HG03457 (cell line): ENCODE measurements around the gene REC8.

Experiments used
- ATAC-seq: cut with Tn5 transposase; IDR thresholded peaks from one replicate; pipeline ENCODE4 v1.9.1; 2021; ENCODE audit warnings: moderate number of reproducible peaks; ENCODE audit not compliant: unreplicated experiment

The REC8 gene

DNA sequence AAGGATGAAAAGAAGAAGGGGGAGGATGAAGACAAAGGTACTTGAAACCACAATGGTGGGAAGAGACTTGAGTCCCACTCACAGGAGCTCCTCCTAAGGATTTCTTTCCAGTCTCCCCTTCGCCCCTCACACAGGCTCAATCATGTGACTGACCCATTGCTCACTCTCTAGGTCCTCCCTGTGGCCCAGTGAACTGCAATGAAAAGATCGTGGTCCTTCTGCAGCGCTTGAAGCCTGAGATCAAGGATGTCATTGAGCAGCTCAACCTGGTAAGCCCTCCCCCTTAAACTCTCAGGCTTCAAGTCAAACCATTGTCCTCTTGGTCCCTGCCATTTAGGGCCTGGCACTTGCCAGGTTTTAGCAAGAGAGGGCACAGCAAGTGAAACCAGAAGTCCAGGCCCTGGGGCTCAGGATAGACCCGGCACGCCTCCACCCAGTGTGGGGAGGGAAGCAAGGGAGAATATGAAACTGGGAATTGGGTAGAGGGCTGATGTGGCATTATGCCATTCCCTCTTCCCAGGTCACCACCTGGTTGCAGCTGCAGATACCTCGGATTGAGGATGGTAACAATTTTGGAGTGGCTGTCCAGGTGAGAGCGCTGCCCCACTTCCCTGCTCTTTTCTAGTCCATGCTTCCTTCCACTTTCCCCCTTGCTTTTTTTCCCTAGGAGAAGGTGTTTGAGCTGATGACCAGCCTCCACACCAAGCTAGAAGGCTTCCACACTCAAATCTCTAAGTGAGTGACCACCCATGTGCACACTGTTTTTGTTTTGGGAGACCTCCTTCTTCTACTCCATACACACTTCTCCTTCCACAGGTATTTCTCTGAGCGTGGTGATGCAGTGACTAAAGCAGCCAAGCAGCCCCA lies 34.1 kb upstream of the REC8 start:
- no peak for ATAC-seq

DNA sequence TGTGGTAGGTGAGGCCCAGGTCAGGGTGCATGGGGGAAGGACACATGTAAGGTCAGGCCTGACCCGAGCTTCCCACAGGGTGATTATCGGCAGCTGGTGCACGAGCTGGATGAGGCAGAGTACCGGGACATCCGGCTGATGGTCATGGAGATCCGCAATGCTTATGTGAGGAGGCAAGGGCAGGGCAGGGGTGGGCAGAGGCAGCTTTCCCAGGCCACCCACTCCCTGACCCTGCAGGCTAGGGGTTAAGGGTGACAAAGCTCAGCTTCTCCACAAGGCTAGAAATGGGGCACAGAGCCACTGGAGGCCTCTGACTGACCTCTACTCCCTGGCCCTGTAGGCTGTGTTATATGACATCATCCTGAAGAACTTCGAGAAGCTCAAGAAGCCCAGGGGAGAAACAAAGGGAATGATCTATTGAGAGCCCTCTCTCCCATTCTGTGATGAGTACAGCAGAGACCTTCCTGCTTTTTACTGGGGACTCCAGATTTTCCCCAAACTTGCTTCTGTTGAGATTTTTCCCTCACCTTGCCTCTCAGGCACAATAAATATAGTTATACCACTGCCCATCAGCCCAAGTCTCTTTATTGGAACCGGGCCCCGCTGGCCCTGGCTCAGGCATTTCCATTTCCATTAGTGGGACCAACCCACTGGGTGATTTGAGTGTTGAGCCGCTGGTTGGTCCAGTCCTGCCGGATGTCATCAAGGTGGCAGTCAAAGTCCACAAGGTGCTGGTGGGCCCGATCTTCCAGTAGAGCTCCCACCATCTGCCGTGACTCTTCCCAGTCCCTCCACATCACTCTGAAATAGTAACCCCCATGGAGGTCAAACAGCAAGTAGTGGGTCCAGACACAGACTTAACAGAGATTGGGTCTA lies 33.2 kb upstream of the REC8 start:
- no peak for ATAC-seq

GRCh38 chr14:24139272-24139934 lies 32.5 kb upstream of the REC8 start:
- ATAC-seq, result no peak

DNA sequence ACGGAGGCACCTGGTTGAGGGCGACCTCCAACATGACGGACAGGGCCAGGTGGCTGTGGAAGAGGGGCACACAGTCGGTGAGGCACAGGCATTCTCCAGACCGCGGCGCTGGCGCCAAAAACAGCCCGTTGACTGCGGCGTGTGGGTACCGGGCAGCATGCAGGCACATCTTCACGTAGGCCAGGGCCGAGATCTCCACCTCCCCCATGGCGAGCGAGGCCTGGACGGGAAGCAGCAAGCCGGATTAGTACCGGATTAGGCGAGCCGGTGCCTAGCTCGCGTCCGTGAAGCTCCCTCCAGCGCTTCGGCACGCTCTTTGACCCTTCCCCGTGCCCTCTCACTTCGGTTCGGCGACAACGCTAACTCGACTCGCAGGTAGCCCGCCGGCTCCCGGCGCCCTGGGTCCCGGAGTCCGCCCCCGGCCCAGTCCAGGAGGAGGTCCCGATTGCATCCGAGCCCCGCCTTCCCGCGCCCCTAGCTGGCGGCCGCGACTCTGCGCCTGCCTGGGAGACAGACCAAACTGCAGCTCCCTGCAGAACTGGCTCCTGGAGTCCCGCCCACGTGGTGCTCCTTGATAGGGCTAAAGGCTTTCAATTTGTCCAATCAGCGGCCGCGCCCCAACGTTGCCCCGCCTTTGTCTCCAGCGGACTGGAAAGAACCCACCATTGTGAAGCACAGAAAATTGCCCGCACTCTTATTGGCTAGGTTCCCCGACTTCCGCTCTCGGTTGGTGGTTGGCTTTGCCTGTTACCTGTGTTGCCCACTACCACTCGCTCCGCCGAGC lies 30.6 kb upstream of the REC8 start, which contains the start of gene EMC9:
Gene EMC9 (minus strand): TSS at position 495 of the 784 bp plus-strand sequence. CDS start 287 bp downstream, at position 208.
- ATAC-seq, result peak; percentile 60

- no peak for ATAC-seq
Measured at GRCh38 chr14:24143511-24143910, 28.4 kb upstream of the REC8 start.

DNA sequence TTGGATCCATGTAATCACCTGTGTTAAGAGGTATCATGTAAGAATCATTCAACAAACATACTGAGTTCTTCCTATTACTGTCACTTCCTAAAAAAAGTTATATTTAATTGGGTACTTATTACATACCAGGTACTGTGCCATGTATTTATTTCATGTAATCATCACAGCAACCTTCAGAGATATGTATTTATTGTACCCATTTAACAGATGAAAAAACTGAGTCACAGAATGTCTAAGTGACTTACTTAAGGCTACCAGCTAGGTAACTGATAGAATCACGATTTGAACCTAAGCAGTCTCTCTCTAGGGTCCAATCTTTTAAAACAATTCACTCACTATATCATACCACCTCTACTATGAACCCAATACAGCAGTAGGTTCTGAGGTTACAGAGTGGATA lies 27.4 kb upstream of the REC8 start:
- ATAC-seq, result no peak

DNA sequence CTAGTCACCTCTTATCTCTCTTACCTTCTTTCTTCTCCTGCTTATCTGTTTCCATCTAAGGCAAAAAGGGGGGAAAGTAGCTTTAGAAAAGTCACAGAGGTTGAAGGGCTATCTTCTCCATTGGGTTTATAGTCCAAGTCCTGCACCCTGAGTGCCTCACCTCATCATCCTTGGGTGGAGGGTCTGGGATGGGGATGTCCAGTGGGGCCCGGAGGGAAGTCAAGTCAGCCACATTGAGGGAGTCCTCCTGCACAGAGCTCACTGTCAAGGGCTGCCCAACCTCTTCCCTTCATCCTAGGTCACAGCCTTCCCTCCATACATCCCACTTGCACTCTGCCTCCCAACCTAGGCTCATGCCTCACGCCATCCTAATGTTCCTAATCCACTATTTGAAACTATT lies 26.7 kb upstream of the REC8 start:
- no peak for ATAC-seq

GRCh38 chr14:24145690-24146452 lies 26.0 kb upstream of the REC8 start:
- ATAC-seq, result no peak

- peak; percentile 53 for ATAC-seq
Measured at GRCh38 chr14:24146453-24146977, 25.4 kb upstream of the REC8 start, which contains the start of gene PSME2. Gene PSME2, minus strand, starts transcription at chr14:24146610. Its CDS starts 29 bp downstream, at chr14:24146581.

DNA sequence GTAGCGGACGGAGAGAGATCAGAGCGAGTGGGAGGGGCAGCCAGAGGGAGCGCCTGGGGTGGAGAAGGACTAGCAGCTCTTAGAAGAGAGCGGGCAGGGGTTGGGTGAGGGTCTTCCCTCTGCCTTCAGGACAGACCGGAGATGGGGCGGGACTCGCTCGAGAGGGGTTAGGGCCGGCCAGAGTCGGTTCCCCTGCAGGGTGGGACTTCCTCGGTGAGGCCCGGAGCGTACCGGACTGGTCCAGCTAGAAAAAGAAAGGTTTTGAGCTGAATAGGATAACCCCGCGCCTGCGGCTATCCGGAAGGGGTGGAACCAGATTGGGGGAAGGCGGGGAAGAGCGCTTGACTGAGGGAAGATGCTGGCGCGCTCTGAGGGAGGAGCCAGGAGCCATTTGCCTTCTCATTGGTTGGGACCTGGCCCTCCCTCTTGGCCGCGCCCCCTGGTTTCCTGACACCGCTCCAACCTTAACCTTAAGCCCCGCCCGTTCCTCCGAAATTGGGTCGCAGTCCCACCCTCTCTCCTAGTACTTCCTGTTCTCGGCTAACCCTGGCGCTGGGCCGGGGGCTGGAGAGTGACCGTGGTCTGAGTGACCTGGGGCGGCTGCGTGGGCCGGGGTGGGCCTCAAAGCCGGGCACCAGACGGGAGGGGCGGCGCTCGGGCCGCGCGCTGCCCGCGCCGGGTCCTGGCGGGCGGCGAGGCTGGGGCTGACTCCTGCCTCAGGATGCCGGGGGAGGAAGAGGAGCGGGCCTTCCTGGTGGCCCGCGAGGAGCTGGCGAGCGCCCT lies 24.7 kb upstream of the REC8 start, which contains the start of gene RNF31:
Gene RNF31 (plus strand): TSS at position 521 of the 783 bp plus-strand sequence. CDS start 201 bp downstream, at position 722.
- ATAC-seq, result peak; percentile 68

GRCh38 chr14:24147761-24148428 lies 24.0 kb upstream of the REC8 start:
- no peak for ATAC-seq

DNA sequence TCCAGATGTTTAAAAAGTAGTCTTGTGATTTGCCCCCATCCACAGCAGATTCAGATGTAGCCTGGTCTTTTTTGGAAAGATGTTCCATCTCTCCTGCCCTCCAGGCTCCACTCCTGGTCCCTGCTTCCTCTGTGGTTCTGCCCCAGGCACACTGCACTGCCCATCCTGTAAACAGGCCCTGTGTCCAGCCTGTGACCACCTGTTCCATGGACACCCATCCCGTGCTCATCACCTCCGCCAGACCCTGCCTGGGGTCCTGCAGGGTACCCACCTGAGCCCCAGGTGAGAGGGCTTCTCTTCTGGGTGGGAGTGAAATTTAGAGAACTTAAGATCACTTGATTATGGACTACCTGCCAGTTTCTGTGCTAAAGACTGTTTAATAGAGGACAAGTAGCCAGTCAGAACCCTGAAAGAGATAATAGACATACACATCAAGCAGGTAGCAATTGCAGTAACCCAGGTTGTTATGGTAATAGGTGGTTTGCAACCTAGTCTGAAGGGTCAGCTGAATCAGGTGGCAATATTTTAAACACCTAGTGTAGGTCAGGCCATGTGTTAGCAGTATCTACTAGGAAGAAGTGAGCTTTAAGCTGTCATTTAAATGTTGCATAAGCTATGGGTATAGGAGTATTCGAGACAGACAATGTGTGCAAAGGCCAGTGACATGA lies 22.4 kb upstream of the REC8 start:
- no peak for ATAC-seq

- ATAC-seq, result no peak
Measured at GRCh38 chr14:24150061-24150460, 21.8 kb upstream of the REC8 start.

- ATAC-seq, result no peak
Measured at GRCh38 chr14:24150567-24150966, 21.3 kb upstream of the REC8 start.

DNA sequence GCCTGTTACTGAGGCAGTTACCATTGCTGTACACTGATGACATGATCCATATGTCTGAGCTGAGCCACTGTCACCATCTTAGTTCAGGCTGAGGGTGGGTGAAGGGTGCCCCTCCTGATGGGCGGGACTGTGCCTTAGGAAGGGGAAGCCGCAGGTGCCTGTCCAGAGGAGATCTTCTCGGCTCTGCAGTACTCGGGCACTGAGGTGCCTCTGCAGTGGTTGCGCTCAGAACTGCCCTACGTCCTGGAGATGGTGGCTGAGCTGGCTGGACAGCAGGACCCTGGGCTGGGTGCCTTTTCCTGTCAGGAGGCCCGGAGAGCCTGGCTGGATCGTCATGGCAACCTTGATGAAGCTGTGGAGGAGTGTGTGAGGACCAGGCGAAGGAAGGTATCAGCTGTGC lies 20.9 kb upstream of the REC8 start:
- no peak for ATAC-seq

DNA sequence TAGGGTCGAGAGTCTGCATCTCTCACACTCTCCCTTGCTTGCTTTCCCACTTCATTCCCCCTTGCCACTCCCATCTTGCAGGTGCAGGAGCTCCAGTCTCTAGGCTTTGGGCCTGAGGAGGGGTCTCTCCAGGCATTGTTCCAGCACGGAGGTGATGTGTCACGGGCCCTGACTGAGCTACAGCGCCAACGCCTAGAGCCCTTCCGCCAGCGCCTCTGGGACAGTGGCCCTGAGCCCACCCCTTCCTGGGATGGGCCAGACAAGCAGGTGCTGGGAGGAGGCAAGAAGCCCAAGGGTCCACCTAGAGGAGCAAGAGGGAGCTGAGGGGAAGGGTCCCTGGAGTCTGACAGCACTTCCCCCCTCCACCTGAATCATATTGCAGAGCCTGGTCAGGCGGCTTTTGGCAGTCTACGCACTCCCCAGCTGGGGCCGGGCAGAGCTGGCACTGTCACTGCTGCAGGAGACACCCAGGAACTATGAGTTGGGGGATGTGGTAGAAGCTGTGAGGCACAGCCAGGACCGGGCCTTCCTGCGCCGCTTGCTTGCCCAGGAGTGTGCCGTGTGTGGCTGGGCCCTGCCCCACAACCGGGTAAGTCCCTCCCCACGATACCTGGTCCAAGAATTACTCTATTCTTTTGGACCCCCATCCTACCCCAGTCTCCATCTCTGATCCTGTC lies 20.3 kb upstream of the REC8 start:
- ATAC-seq, result no peak

GRCh38 chr14:24155100-24155499 lies 16.8 kb upstream of the REC8 start:
- no peak for ATAC-seq
